DOHH2 (cell line): ENCODE data around the gene BBX.

Experiments used
- CTCF ChIP-seq: fragments of 200-600 bp; sonication (generic); IDR thresholded peaks from one replicate; pipeline ENCODE4 v1.5.1; 2014; ENCODE audit warnings: antibody characterized with exemption, mild to moderate bottlenecking, low read depth, low read length; ENCODE audit not compliant: poor library complexity, severe bottlenecking
- EZH2phosphoT487 ChIP-seq: fragments of 200-600 bp; sonication (generic); IDR thresholded peaks from 2 replicates; pipeline ENCODE4 v1.6.1; 2017; ENCODE audit warnings: borderline replicate concordance, mild to moderate bottlenecking, antibody characterized with exemption, low read length, moderate library complexity, mixed read lengths

- no peak for TF ChIP-seq CTCF
- no peak for TF ChIP-seq EZH2phosphoT487
Measured at GRCh38 chr3:107578523-107578922, 55.8 kb downstream of the BBX start.
